ENCODE data around the gene CBLN3. TPM values are rescaled to one million over a fixed set of nuclear protein-coding genes. Genes with fewer than 3 reads are reported as not detected.
A peak's percentile ranks its signal among the peaks of the same experiment; 100 is the strongest.
"Not testable (repeated sequence)": the region's sequence is repeated elsewhere in the genome, so short reads cannot be mapped to it uniquely, and the experiment has no call there.

CBLN3 gene
- 0.25 TPM in 1 of 2 replicates, not detected in the other for total RNA-seq (ENCODE audit: low replicate concordance)

DNA sequence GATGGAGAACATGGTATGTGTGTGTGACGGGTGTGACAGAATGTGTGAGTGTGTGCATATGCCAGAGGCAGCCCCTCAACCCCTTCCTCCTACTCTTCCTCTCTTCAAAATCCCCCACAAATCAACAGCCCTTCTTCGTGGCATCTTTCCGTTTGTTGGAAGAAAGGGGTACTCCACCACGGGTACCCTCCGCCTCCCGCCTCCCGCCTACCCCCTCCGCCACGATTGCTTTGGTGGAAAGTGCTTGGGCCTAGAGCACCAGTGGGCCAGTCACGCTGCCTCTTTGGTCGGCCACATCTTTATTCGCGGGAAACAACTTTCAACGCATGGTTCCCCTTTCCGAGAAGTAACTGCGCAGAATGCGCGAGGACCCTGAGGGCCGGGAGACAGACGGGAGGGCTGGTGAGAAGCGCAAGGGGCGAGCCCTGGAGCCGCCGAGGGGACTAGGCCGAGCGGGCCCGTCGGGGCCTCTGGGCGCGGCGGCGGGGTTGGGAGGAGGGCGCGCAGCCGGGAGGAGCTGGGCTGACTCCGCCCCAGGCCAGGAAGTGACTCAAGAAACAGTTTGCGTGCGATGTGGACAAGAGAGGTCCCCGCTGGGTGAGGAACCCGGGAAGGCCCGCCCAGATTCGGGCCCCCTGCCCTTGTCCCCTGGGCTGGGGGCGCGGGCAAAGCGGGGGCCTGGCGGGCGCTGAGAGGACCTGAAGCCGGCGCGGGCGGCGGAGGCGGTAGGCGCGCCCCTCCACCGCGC lies at the start of gene CBLN3, which contains the start of gene KHNYN:
Gene CBLN3, minus strand, starts transcription at position 274 of the 748 bp plus-strand sequence. CDS start 614 bp downstream, outside the sequence.
Gene KHNYN, plus strand, starts transcription at position 560 of the 748 bp plus-strand sequence. CDS start 777 bp downstream, outside the sequence.
- Histone ChIP-seq H3K27ac (no peak within 1 kb of the TSS), H4K20me1 (ENCODE audit: low read depth) (peaks cover 22% of the 10 kb centered on the region)
- DNase-seq (ENCODE audit: low spot score) = peak; percentile 89

DNA sequence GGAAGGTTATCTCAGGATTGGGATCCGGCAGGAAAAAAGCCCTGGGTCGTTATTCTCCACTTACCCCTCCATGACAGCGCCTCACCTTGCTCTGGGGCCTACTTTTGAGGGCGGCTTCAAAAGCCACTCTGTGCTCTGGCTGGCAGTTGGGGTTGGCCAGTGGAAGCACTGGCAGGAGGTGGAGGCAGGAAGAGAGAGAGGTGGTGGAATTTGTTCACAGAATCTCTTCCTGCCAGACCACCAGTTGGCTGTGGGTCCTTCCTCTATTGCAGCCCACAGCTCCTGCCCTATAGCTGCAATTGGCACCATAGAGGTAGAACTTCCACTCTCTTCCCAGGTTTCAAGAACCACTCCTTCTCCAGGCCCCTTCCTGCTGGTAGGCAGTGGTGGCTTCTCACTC lies 45.8 kb upstream of the CBLN3 start:
- TF ChIP-seq EZH2phosphoT487 (IDR thresholded peaks at IDR 0.05) (no peak), EZH2 (IDR thresholded peaks at IDR 0.05) (no peak)
- TF ChIP-seq, protein P1, sequence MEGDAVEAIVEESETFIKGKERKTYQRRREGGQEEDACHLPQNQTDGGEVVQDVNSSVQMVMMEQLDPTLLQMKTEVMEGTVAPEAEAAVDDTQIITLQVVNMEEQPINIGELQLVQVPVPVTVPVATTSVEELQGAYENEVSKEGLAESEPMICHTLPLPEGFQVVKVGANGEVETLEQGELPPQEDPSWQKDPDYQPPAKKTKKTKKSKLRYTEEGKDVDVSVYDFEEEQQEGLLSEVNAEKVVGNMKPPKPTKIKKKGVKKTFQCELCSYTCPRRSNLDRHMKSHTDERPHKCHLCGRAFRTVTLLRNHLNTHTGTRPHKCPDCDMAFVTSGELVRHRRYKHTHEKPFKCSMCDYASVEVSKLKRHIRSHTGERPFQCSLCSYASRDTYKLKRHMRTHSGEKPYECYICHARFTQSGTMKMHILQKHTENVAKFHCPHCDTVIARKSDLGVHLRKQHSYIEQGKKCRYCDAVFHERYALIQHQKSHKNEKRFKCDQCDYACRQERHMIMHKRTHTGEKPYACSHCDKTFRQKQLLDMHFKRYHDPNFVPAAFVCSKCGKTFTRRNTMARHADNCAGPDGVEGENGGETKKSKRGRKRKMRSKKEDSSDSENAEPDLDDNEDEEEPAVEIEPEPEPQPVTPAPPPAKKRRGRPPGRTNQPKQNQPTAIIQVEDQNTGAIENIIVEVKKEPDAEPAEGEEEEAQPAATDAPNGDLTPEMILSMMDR (IDR thresholded peaks at IDR 0.05) = no peak
- Histone ChIP-seq H3K36me3 (no peaks in the 10 kb centered on the region), H3K9me3 (ENCODE audit: low read depth) (no peaks in the 10 kb centered on the region), H3K4me3 (no peak overlapping the region), H3K4me2 (no peak overlapping the region), H2AFZ (replicated peaks) (no peak overlapping the region), H3K9ac (no peak overlapping the region), H3K27ac (no peak overlapping the region), H4K20me1 (ENCODE audit: low read depth) (no peaks in the 10 kb centered on the region), H3F3A (ENCODE audit: low read depth) (no peaks in the 10 kb centered on the region), H3K79me2 (ENCODE audit: low read depth) (no peaks in the 10 kb centered on the region), H3K4me1 (no peaks in the 10 kb centered on the region), H3K27me3 (no peaks in the 10 kb centered on the region)
- Mint-ChIP-seq H3K4me1 (no peaks in the 10 kb centered on the region), H3K4me3 (no peak overlapping the region), H3K27ac (no peak overlapping the region), H3K27me3 (ENCODE audit: insufficient read depth, low read depth) (peaks cover 2% of the 10 kb centered on the region), H3K9me3 (peaks cover 2% of the 10 kb centered on the region), H3K36me3 (peaks cover 3% of the 10 kb centered on the region)
- DNase-seq (ENCODE audit: low spot score) = no peak

More for the DNA sequence above, at the start of gene CBLN3, which contains the start of gene KHNYN:
- Histone ChIP-seq H3K4me2 (peak within 1 kb of the TSS; percentile 89), H3K4me1 (no peaks in the 10 kb centered on the region), H3K36me3 (no peaks in the 10 kb centered on the region), H3K79me2 (ENCODE audit: low read depth) (peaks cover 4% of the 10 kb centered on the region), H3K9me3 (ENCODE audit: low read depth) (no peaks in the 10 kb centered on the region), H2AFZ (replicated peaks) (peak within 1 kb of the TSS; percentile 60), H3K27me3 (peaks cover 33% of the 10 kb centered on the region), H3K4me3 (peak within 1 kb of the TSS; percentile 68), H3K9ac (peak within 1 kb of the TSS; percentile 21), H3F3A (ENCODE audit: low read depth) (peaks cover 17% of the 10 kb centered on the region)
- Mint-ChIP-seq H3K36me3 (peaks cover 3% of the 10 kb centered on the region), H3K4me3 (peak within 1 kb of the TSS; percentile 90), H3K4me1 (peaks cover 17% of the 10 kb centered on the region), H3K27me3 (ENCODE audit: insufficient read depth, low read depth) (peaks cover 8% of the 10 kb centered on the region), H3K27ac (peak within 1 kb of the TSS; percentile 88), H3K9me3 (no peaks in the 10 kb centered on the region)
- TF ChIP-seq, protein P1 (IDR thresholded peaks at IDR 0.05) = no peak
- TF ChIP-seq EZH2 (IDR thresholded peaks at IDR 0.05) (peak; percentile 49), EZH2phosphoT487 (IDR thresholded peaks at IDR 0.05) (no peak)

DNA sequence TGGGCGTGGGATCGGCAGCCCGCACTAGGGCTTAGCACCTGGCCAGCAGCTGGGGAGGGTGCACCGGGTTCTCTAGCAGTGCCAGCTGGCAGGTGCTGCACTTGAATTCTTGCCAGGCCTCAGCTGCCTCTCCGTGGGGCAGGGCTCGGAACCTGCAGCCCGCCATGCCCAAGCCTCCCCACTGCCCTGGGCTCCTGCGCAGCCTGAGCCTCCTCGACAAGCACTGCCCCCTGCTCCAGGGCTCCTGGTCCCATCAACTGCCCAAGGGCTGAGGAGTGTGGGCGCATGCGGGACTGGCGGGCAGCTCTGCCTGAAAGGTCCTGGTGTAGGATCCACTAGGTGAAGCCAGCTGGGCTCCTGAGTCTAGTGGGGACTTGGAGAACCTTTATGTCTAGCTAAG lies 43.7 kb upstream of the CBLN3 start:
- TF ChIP-seq EZH2 (IDR thresholded peaks at IDR 0.05) (no peak), EZH2phosphoT487 (IDR thresholded peaks at IDR 0.05) (no peak)
- TF ChIP-seq, protein P1 (IDR thresholded peaks at IDR 0.05) = no peak
- H3K36me3 ChIP-seq = no peaks in the 10 kb centered on the region
- H3K27ac Mint-ChIP-seq = no peak overlapping the region
- H3K4me3 ChIP-seq = no peak overlapping the region
- H3K4me2 ChIP-seq = no peak overlapping the region
- H4K20me1 ChIP-seq (ENCODE audit: low read depth) = no peaks in the 10 kb centered on the region
- no peak overlapping the region for H3K4me3 Mint-ChIP-seq
- H3F3A ChIP-seq (ENCODE audit: low read depth) = no peaks in the 10 kb centered on the region
- peaks cover 2% of the 10 kb centered on the region for H3K9me3 Mint-ChIP-seq
- H3K79me2 ChIP-seq (ENCODE audit: low read depth) = no peaks in the 10 kb centered on the region
- no peaks in the 10 kb centered on the region for H3K9me3 ChIP-seq (ENCODE audit: low read depth)
- no peak overlapping the region for H2AFZ ChIP-seq (replicated peaks)
- no peaks in the 10 kb centered on the region for H3K27me3 ChIP-seq
- H3K4me1 Mint-ChIP-seq = no peaks in the 10 kb centered on the region
- DNase-seq (ENCODE audit: low spot score) = no peak
- H3K27ac ChIP-seq = no peak overlapping the region
- H3K4me1 ChIP-seq = no peaks in the 10 kb centered on the region
- peaks cover 2% of the 10 kb centered on the region for H3K27me3 Mint-ChIP-seq (ENCODE audit: insufficient read depth, low read depth)
- H3K9ac ChIP-seq = no peak overlapping the region
- peaks cover 2% of the 10 kb centered on the region for H3K36me3 Mint-ChIP-seq

DNA sequence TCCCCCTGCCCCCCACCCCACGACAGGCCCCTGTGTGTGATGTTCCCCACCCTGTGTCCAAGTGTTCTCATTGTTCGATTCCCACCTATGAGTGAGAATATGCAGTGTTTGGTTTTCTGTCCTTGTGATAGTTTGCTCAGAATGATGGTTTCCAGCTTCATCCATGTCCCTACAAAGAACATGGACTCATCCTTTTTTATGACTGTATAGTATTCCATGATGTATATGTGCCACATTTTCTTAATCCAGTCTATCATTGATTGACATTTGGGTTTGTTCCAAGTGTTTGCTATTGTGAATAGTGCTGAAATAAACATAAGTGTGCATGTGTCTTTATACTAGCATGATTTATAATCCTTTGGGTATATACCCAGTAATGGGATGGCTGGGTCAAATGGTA lies 41.0 kb upstream of the CBLN3 start:
- H3K4me3 Mint-ChIP-seq; H3K36me3 Mint-ChIP-seq; H3K9me3 ChIP-seq (ENCODE audit: low read depth); H3K36me3 ChIP-seq; H3K4me3 ChIP-seq; H2AFZ ChIP-seq (replicated peaks); H3K9me3 Mint-ChIP-seq; H3K9ac ChIP-seq; H4K20me1 ChIP-seq (ENCODE audit: low read depth); H3K4me1 ChIP-seq; H3F3A ChIP-seq (ENCODE audit: low read depth); H3K79me2 ChIP-seq (ENCODE audit: low read depth); H3K4me2 ChIP-seq; H3K27me3 Mint-ChIP-seq (ENCODE audit: insufficient read depth, low read depth); H3K27ac Mint-ChIP-seq; H3K27me3 ChIP-seq; H3K4me1 Mint-ChIP-seq; H3K27ac ChIP-seq; DNase-seq (ENCODE audit: low spot score): not testable (repeated sequence)

Data from neural progenitor cell (in vitro differentiated cells).